H1 (cell line): ENCODE measurements around the gene CENPX. TPM values are rescaled to one million over a fixed set of nuclear protein-coding genes. Genes with fewer than 3 reads are reported as not detected.

ENCODE experiments used
- EP300 ChIP-seq, 2 experiments: IDR thresholded peaks; 1 replicate in 1 of 2; 2 replicates in 1 of 2; pipeline ENCODE4 v1.6.1; 2011 to 2012; ENCODE audit warnings: low read depth in 2 of 2, low read length in 2 of 2, mild to moderate bottlenecking in 2 of 2, borderline replicate concordance in 1 of 2, inconsistent platforms in 1 of 2, moderate library complexity in 1 of 2
- EZH2 ChIP-seq: fragments of 200-600 bp; sonication (generic); IDR thresholded peaks from 2 replicates; pipeline ENCODE4 v1.7.1; 2012; ENCODE audit warnings: low read depth, mild to moderate bottlenecking, moderate library complexity, low read length, inconsistent platforms; ENCODE audit not compliant: severe bottlenecking
- POU5F1 ChIP-seq: IDR thresholded peaks from 2 replicates; pipeline ENCODE4 v1.6.1; 2011; ENCODE audit warnings: low read depth, mild to moderate bottlenecking, low read length, moderate library complexity
- SIN3A ChIP-seq, 2 experiments: IDR thresholded peaks in 1 of 2; conservative IDR thresholded peaks in 1 of 2; 2 replicates each; pipeline ENCODE4 v1.6.1; 2011 to 2012; ENCODE audit warnings: low read length in 2 of 2, improper control_type of control experiment in 1 of 2, low read depth in 1 of 2, mild to moderate bottlenecking in 1 of 2
- SIX5 ChIP-seq: IDR thresholded peaks from 2 replicates; pipeline ENCODE4 v1.6.1; 2011; ENCODE audit warnings: mild to moderate bottlenecking, low read depth, low read length
- SP1 ChIP-seq: IDR thresholded peaks from 2 replicates; pipeline ENCODE4 v1.6.1; 2011; ENCODE audit warnings: low read depth, low read length
- TAF1 ChIP-seq: IDR thresholded peaks from 2 replicates; pipeline ENCODE4 v1.6.1; 2011; ENCODE audit warnings: mild to moderate bottlenecking, low read depth, low read length
- TBP ChIP-seq: IDR thresholded peaks from 2 replicates; pipeline ENCODE4 v1.6.1; 2011; ENCODE audit warnings: low read depth, low read length, improper control_type of control experiment
- polyA plus RNA-seq, 7 experiments: library from polyadenylated mRNA; depleted of rRNA in 3 of 7; stranded (reverse) in 5 of 7; unstranded in 2 of 7; fragments of >200 nt in 5 of 7; fragments of 200-250 nt in 2 of 7; gene quantifications; 1 replicate in 5 of 7; 2 replicates in 1 of 7; 4 replicates in 1 of 7; pipeline versions ENCODE4 v1.2.1 to v1.2.3, GENCODE V29; 2011 to 2013; ENCODE audit warnings: missing spikeins in 2 of 7, mixed read lengths in 2 of 7
- total RNA-seq: library from RNA; stranded (reverse); fragmentation: NEBNext Ultra II Directional; extraction: Animal tissue kit (Norgen Biotek cat#: 25700); gene quantifications from 2 replicates; pipeline ENCODE4 v1.2.1, GENCODE V29; 2021

Gene CENPX
- total and polyA plus RNA-seq, 2 of the 8 experiments (the other 6 are each of a cell fraction or from before 2014, with no cell fraction given) = 116 to 122 TPM

DNA sequence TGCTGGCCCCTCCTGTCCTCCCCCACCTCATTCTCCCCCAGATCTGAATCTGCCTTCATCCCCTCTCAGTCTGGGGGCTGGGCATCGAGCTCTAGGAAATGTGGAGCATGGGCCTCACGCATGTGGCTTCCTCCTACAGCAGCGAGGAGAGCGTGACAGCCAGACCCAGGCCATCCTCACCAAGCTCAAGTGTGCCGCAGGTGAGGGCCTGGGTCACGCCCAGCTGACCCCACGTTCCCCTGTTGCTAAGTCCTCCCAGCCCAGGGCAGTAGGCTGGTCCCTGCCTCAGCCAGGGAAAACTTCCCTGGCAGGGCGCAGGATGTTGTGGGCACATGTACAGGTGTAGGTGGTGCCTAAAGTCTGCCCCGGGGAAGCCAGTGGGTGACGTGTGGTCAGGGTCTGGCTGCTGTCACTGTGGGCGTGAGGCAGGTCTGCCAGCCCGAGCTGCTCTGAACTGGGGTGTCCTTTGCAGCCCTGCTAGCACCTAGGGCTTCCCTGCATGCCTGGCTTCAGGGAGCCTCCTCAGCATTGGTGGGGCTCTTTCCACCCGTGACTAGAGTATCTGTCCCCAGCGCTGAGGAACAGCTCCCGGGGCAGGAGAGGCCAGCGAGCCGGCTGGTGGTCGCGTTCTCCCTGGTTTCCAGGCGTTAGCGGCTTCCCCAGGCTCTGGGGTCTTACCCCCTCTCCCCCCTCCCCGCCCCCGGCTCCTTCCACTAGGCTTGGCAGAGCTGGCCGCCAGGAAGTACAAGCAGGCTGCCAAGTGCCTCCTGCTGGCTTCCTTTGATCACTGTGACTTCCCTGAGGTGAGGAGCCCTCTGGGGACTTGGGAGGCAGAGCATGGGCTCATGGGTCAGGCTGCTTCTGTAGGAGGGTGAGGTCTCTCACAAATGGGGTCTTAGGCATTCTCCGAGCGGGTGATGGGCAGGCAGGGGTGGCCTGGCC lies 32.6 kb upstream of the CENPX start (continued):
- TF ChIP-seq EP300 (IDR thresholded peaks at IDR 0.05; ENCODE audit: borderline replicate concordance in 1 of 2, low read depth in 2 of 2, low read length in 2 of 2) (no peak), SP1 (no peak), TBP (no peak), EZH2 (no peak), SIX5 (no peak), POU5F1 (no peak), TAF1 (no peak), SIN3A (conservative IDR thresholded peaks at IDR 0.05 in 1 of 2, IDR thresholded peaks at IDR 0.05 in 1 of 2; ENCODE audit: low read depth in 1 of 2, low read length in 2 of 2) (no peak)
